Kidney epithelial cell (primary cell): ENCODE measurements around the gene IMPDH1. TPM values are rescaled to one million over a fixed set of nuclear protein-coding genes. Genes with fewer than 3 reads are reported as not detected.
A peak's percentile ranks its signal among the peaks of the same experiment; 100 is the strongest.

Source experiments
- DNase-seq: peaks from one replicate; pipeline ENCODE4 v3.0.0-alpha.2; 2010; ENCODE audit warnings: low read depth
- H3K27me3 ChIP-seq: 2 replicates; pipeline ENCODE4 v1.6.0; 2011; ENCODE audit warnings: low read length; ENCODE audit not compliant: control insufficient read depth, insufficient read depth
- H3K36me3 ChIP-seq: 2 replicates; pipeline ENCODE4 v1.5.1; 2011; ENCODE audit warnings: low read length; ENCODE audit not compliant: control insufficient read depth, insufficient read depth
- H3K4me3 ChIP-seq: 2 replicates; pipeline ENCODE4 v1.5.1; 2011; ENCODE audit warnings: low read depth, mild to moderate bottlenecking, control low read depth, low read length
- CTCF ChIP-seq: IDR thresholded peaks from 2 replicates; pipeline ENCODE4 v1.5.1; 2011; ENCODE audit warnings: mild to moderate bottlenecking, moderate library complexity, low read length, control low read depth, inconsistent platforms; ENCODE audit not compliant: insufficient read depth, poor library complexity, severe bottlenecking
- total RNA-seq: library from RNA; depleted of rRNA; stranded (reverse); fragments of >200 nt; gene quantifications from 2 replicates; pipeline ENCODE4 v1.2.3, GENCODE V29; 2015

IMPDH1 gene
- total RNA-seq, 1 donor from 2014 or later = 44.0 TPM

GRCh38 chr7:128383776-128384175 is 26.0 kb downstream of the IMPDH1 start:
- no peak overlapping the region for H3K4me3 ChIP-seq
- no peak for DNase-seq
- H3K27me3 ChIP-seq = peaks cover 15% of the 10 kb centered on the region
- TF ChIP-seq CTCF = no peak
- H3K36me3 ChIP-seq = no peaks in the 10 kb centered on the region

GRCh38 chr7:128381161-128381821 is 28.5 kb downstream of the IMPDH1 start:
- peak; percentile 61 for TF ChIP-seq CTCF
- no peaks in the 10 kb centered on the region for H3K27me3 ChIP-seq
- no peak overlapping the region for H3K4me3 ChIP-seq
- no peak for DNase-seq
- no peaks in the 10 kb centered on the region for H3K36me3 ChIP-seq

DNA sequence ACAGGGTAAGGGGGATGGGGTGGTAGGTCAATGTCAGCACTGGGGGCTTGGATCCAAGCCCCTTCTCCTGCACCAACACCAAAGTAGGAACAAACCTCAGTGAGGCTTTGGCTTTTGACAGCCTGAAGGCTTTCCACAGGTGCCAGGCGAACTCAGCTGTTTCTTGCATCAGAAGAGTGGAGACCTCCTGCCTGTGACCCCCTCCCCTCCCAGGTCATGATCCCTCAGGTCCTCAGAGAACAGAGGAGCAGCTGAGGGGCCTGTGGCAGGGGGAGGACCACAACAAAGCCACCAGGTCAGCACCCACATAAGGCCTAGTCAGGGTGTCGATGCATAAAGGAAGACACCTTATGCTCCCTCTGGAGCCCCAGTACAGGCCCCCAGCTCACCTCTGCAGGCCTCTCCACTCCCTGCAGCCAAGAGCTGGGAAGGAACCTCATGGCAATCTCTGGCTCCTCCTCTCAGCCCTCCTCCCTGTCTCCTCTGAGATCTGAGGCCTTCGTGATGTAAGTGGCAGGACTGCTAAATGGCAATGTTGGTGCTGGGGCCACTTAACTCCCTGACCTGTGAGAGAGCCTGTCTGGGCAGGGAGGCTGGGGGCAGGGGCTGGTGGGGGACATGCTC is 29.2 kb downstream of the IMPDH1 start:
- TF ChIP-seq CTCF = no peak
- Histone ChIP-seq H3K27me3 (no peaks in the 10 kb centered on the region), H3K36me3 (no peaks in the 10 kb centered on the region), H3K4me3 (no peak overlapping the region)
- DNase-seq = no peak

- no peak for TF ChIP-seq CTCF
- no peak for DNase-seq
- Histone ChIP-seq H3K36me3 (no peaks in the 10 kb centered on the region), H3K4me3 (no peak overlapping the region), H3K27me3 (no peaks in the 10 kb centered on the region)
Measured at GRCh38 chr7:128379900-128380479, 29.8 kb downstream of the IMPDH1 start.

DNA sequence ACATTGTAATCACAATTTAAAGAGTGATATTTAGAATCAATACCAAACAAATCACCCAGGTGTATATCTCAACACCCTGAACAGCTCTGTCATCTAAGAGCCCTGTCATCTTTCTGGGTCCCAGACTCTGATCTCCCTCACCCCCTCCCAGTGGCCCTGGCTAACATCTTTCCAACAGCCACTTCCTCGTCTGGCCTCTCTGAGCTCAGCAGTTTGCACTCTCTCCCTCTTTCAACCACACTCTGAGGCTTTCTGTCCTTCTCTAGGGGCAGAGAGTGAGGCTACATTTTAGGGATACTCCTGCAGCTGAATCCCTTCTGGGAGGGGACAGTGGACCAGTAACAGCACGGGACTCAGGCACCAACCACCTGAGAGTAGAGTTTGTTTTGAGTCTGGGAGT is 31.1 kb downstream of the IMPDH1 start:
- no peak for TF ChIP-seq CTCF
- DNase-seq = no peak
- Histone ChIP-seq H3K4me3 (no peak overlapping the region), H3K36me3 (no peaks in the 10 kb centered on the region), H3K27me3 (no peaks in the 10 kb centered on the region)
